Uterus (tissue), 4 donors: Measurements from ENCODE around the gene ZFP14. TPM values are rescaled to one million over a fixed set of nuclear protein-coding genes. Genes with fewer than 3 reads are reported as not detected.

Experiments
- DNase-seq, 2 donors: peaks; one replicate each; pipeline ENCODE4 v3.0.0-alpha.2; 2019 to 2020
- H3K27ac ChIP-seq, 2 donors: fragments of 200-600 bp; sonication (generic); 1 replicate in 1 of 2; 2 replicates in 1 of 2; pipeline ENCODE4 v1.5.1; 2016 to 2018
- H3K27me3 ChIP-seq, 2 donors: fragments of 200-600 bp; sonication (generic); one replicate each; pipeline ENCODE4 v1.5.1; 2018 to 2019; ENCODE audit warnings: control low read depth in 1 of 2
- H3K36me3 ChIP-seq, 2 donors: fragments of 200-600 bp; sonication (generic); one replicate each; pipeline ENCODE4 v1.5.1; 2019; ENCODE audit warnings: control low read depth in 1 of 2
- H3K4me1 ChIP-seq, 2 donors: fragments of 200-600 bp; sonication (generic); one replicate each; pipeline ENCODE4 v1.5.1; 2018 to 2019; ENCODE audit warnings: control low read depth in 1 of 2
- H3K4me3 ChIP-seq, 2 donors: fragments of 200-600 bp; sonication (generic); 1 replicate in 1 of 2; 2 replicates in 1 of 2; pipeline ENCODE4 v1.5.1; 2018 to 2019; ENCODE audit warnings: mild to moderate bottlenecking in 1 of 2
- H3K9me3 ChIP-seq, 2 donors: fragments of 200-600 bp; sonication (generic); one replicate each; pipeline ENCODE4 v1.5.1; 2019; ENCODE audit warnings: control low read depth in 1 of 2
- CTCF ChIP-seq, 4 experiments: fragments of 200-600 bp in 2 of 4; fragments of 450-650 bp in 2 of 4; sonication (generic) in 2 of 4; IDR thresholded peaks; one replicate each; pipeline ENCODE4 v1.5.1; 2016 to 2019; ENCODE audit warnings: antibody characterized with exemption in 4 of 4, mild to moderate bottlenecking in 2 of 4, moderate library complexity in 1 of 4
- POLR2A ChIP-seq, 2 donors: fragments of 450-650 bp; IDR thresholded peaks; one replicate each; pipeline ENCODE4 v1.6.1; 2016; ENCODE audit warnings: antibody characterized with exemption in 2 of 2, mild to moderate bottlenecking in 1 of 2, moderate library complexity in 1 of 2
- intact Hi-C: fragments of 100-400 bp; cut with DNase I; formaldehyde crosslinking; loops from one replicate; pipeline ENCODE4 v1.15.1; 2023; ENCODE audit warnings: low total_unique reads
- total RNA-seq, 4 donors: library from RNA; depleted of rRNA in 3 of 4; stranded (reverse); fragments of >200 nt in 3 of 4; gene quantifications; one replicate each; pipeline versions ENCODE4 v1.1.0 to v1.2.4, GENCODE V29; 2014 to 2023
- donor health status: DM: yes; HTN: yes; CAD: no.

ZFP14 gene
- total RNA-seq, 4 donors from 2014 or later = 3.3 to 28.7 (median 9.0) TPM

- no peak for TF ChIP-seq POLR2A (IDR thresholded peaks at IDR 0.05)
- TF ChIP-seq CTCF (IDR thresholded peaks at IDR 0.05) = no peak
- Histone ChIP-seq H3K9me3 (peaks cover 0 to 13% of the 10 kb centered on the region in 2 donors), H3K4me1 (no peaks in the 10 kb centered on the region), H3K36me3 (peaks cover 0 to 3% of the 10 kb centered on the region in 2 donors), H3K27ac (no peak overlapping the region), H3K4me3 (no peak overlapping the region), H3K27me3 (no peaks in the 10 kb centered on the region)
- intact Hi-C loops = no loop called here
- DNase-seq = no peak
Measured at GRCh38 chr19:36401475-36401874, 22.5 kb upstream of the ZFP14 start.

- TF ChIP-seq CTCF (IDR thresholded peaks at IDR 0.05) (no peak), POLR2A (IDR thresholded peaks at IDR 0.05) (no peak)
- Histone ChIP-seq H3K4me3 (no peak overlapping the region), H3K27ac (no peak overlapping the region), H3K4me1 (no peaks in the 10 kb centered on the region), H3K27me3 (no peaks in the 10 kb centered on the region), H3K36me3 (peaks cover 0 to 3% of the 10 kb centered on the region in 2 donors), H3K9me3 (peaks cover 0 to 32% of the 10 kb centered on the region in 2 donors)
- DNase-seq = no peak
- intact Hi-C loops = no loop called here
Measured at GRCh38 chr19:36398571-36398970, 19.6 kb upstream of the ZFP14 start.

- no peak overlapping the region for H3K27ac ChIP-seq
- H3K36me3 ChIP-seq = no peaks in the 10 kb centered on the region
- no peak for DNase-seq
- no peaks in the 10 kb centered on the region for H3K4me1 ChIP-seq
- intact Hi-C loops = no loop called here
- peaks cover 0 to 63% of the 10 kb centered on the region in 2 donors for H3K9me3 ChIP-seq
- no peak overlapping the region for H3K4me3 ChIP-seq
- TF ChIP-seq POLR2A (IDR thresholded peaks at IDR 0.05) (no peak), CTCF (IDR thresholded peaks at IDR 0.05) (no peak)
- H3K27me3 ChIP-seq = no peaks in the 10 kb centered on the region
Measured at GRCh38 chr19:36392916-36393673, 14.1 kb upstream of the ZFP14 start.

- H3K27me3 ChIP-seq = no peaks in the 10 kb centered on the region
- H3K27ac ChIP-seq = peak overlapping the region; percentile 78 to 83
- H3K4me1 ChIP-seq = peaks cover 5 to 12% of the 10 kb centered on the region in 2 donors
- intact Hi-C loops = no loop called here
- no peak for TF ChIP-seq CTCF (IDR thresholded peaks at IDR 0.05)
- no peak for TF ChIP-seq POLR2A (IDR thresholded peaks at IDR 0.05)
- H3K4me3 ChIP-seq = peak overlapping the region; percentile 69 to 83
- H3K9me3 ChIP-seq = no peaks in the 10 kb centered on the region
- DNase-seq = no peak
- no peaks in the 10 kb centered on the region for H3K36me3 ChIP-seq
Measured at GRCh38 chr19:36379510-36379819, 464 bp upstream of the ZFP14 start.

GRCh38 chr19:36377541-36378178 lies 1.3 kb downstream of the ZFP14 start:
- H3K27ac ChIP-seq = peak overlapping the region; percentile 78 to 83
- H3K36me3 ChIP-seq = no peaks in the 10 kb centered on the region
- H3K4me1 ChIP-seq = peaks cover 5 to 12% of the 10 kb centered on the region in 2 donors
- TF ChIP-seq CTCF (IDR thresholded peaks at IDR 0.05) (no peak), POLR2A (IDR thresholded peaks at IDR 0.05) (no peak)
- intact Hi-C loops = no loop called here
- no peaks in the 10 kb centered on the region for H3K9me3 ChIP-seq
- no peak overlapping the region for H3K4me3 ChIP-seq
- H3K27me3 ChIP-seq = no peaks in the 10 kb centered on the region
- DNase-seq = no peak
